GM23338 (cell line): Measurements from ENCODE around the gene U2AF1L4. TPM values are rescaled to one million over a fixed set of nuclear protein-coding genes. Genes with fewer than 3 reads are reported as not detected.

Source experiments
- ATAC-seq: fragments of 200-7000 bp; cut with Tn5 transposase; 3 replicates; pipeline ENCODE4 v1.9.1; 2020
- DNase-seq: peaks from one replicate; pipeline ENCODE4 v3.0.0-alpha.2; 2015; ENCODE audit warnings: low spot score
- H2AFZ ChIP-seq: fragments of 200-600 bp; sonication (generic); 2 replicates; pipeline ENCODE4 v1.8.0; 2016; ENCODE audit warnings: antibody characterized with exemption, mild to moderate bottlenecking, moderate library complexity
- H3F3A ChIP-seq: fragments of 200-600 bp; sonication (generic); replicated peaks from 2 replicates; pipeline ENCODE4 v1.8.0; 2017; ENCODE audit warnings: antibody characterized with exemption, mixed run types, low read depth
- H3K27ac ChIP-seq: fragments of 200-600 bp; sonication (generic); 2 replicates; pipeline ENCODE4 v1.6.1; 2016; ENCODE audit warnings: low read depth
- H3K27me3 ChIP-seq: fragments of 200-600 bp; sonication (generic); 2 replicates; pipeline ENCODE4 v1.8.0; 2016; ENCODE audit warnings: mild to moderate bottlenecking, mixed run types, moderate library complexity; ENCODE audit not compliant: insufficient read depth
- H3K36me3 ChIP-seq: fragments of 200-600 bp; sonication (generic); 2 replicates; pipeline ENCODE4 v1.8.0; 2016; ENCODE audit warnings: mild to moderate bottlenecking; ENCODE audit not compliant: insufficient read depth
- H3K4me1 ChIP-seq: fragments of 200-600 bp; sonication (generic); 2 replicates; pipeline ENCODE4 v1.8.0; 2016; ENCODE audit warnings: mild to moderate bottlenecking, moderate library complexity; ENCODE audit not compliant: insufficient read depth
- H3K4me2 ChIP-seq: fragments of 200-600 bp; sonication (generic); 2 replicates; pipeline ENCODE4 v1.7.1; 2017; ENCODE audit warnings: mixed run types
- H3K4me3 ChIP-seq: fragments of 200-600 bp; sonication (generic); 2 replicates; pipeline ENCODE4 v1.6.1; 2016; ENCODE audit warnings: mixed run types
- H3K79me2 ChIP-seq: fragments of 200-600 bp; sonication (generic); replicated peaks from 2 replicates; pipeline ENCODE4 v1.8.0; 2017; ENCODE audit warnings: mild to moderate bottlenecking; ENCODE audit not compliant: insufficient read depth
- H3K9me2 ChIP-seq: fragments of 200-600 bp; sonication (generic); 2 replicates; pipeline ENCODE4 v1.8.0; 2017; ENCODE audit not compliant: insufficient read depth
- H4K20me1 ChIP-seq: fragments of 200-600 bp; sonication (generic); replicated peaks from 2 replicates; pipeline ENCODE4 v1.8.0; 2017; ENCODE audit warnings: mild to moderate bottlenecking; ENCODE audit not compliant: insufficient read depth
- H3K27ac Mint-ChIP-seq: 2 replicates; pipeline ENCODE4 v1.8.0; 2020; ENCODE audit warnings: inconsistent platforms, mild to moderate bottlenecking, moderate library complexity, mixed read lengths
- H3K27me3 Mint-ChIP-seq: 3 replicates; pipeline ENCODE4 v1.8.0; 2022; ENCODE audit warnings: low read depth, mild to moderate bottlenecking, moderate library complexity, mixed read lengths, inconsistent platforms; ENCODE audit not compliant: insufficient read depth, poor library complexity
- H3K36me3 Mint-ChIP-seq: 3 replicates; pipeline ENCODE4 v1.8.0; 2021; ENCODE audit warnings: low read depth, mild to moderate bottlenecking, inconsistent platforms, moderate library complexity, mixed read lengths
- H3K4me1 Mint-ChIP-seq: 3 replicates; pipeline ENCODE4 v1.8.0; 2020; ENCODE audit warnings: mild to moderate bottlenecking, inconsistent platforms, mixed read lengths
- H3K4me3 Mint-ChIP-seq: 3 replicates; pipeline ENCODE4 v1.8.0; 2021; ENCODE audit warnings: moderate library complexity, mild to moderate bottlenecking, inconsistent platforms, mixed read lengths
- H3K9me3 Mint-ChIP-seq: 3 replicates; pipeline ENCODE4 v1.8.0; 2020; ENCODE audit warnings: moderate library complexity, mild to moderate bottlenecking, inconsistent platforms, mixed read lengths
- CREB1 ChIP-seq: fragments of 250-450 bp; sonication (Bioruptor Pico); IDR thresholded peaks from 2 replicates; pipeline ENCODE4 v1.5.0; 2020; ENCODE audit warnings: low read depth, mild to moderate bottlenecking, moderate library complexity
- CTCF ChIP-seq, 2 experiments: fragments of 200-600 bp in 1 of 2; sonication (generic) in 1 of 2; conservative IDR thresholded peaks; 2 replicates each; pipeline versions ENCODE4 v1.5.1 to v1.6.1; 2016 to 2017; ENCODE audit warnings: antibody characterized with exemption in 2 of 2, low read depth in 2 of 2, mild to moderate bottlenecking in 2 of 2, moderate library complexity in 1 of 2
- ETS1 ChIP-seq: IDR thresholded peaks from 2 replicates; pipeline ENCODE4 v1.6.1; 2016; ENCODE audit warnings: antibody characterized with exemption
- EZH2 ChIP-seq: fragments of 200-600 bp; sonication (generic); IDR thresholded peaks from one replicate; pipeline ENCODE4 v1.8.0; 2017; ENCODE audit warnings: antibody characterized with exemption, mild to moderate bottlenecking, low read depth; ENCODE audit not compliant: unreplicated experiment
- EZH2phosphoT487 ChIP-seq: fragments of 200-600 bp; sonication (generic); IDR thresholded peaks from one replicate; pipeline ENCODE4 v1.8.1; 2018; ENCODE audit warnings: antibody characterized with exemption; ENCODE audit not compliant: unreplicated experiment
- JUNB ChIP-seq: IDR thresholded peaks from one replicate; pipeline ENCODE4 v1.6.1; 2016; ENCODE audit warnings: antibody characterized with exemption; ENCODE audit not compliant: unreplicated experiment
- NANOG ChIP-seq: IDR thresholded peaks from 2 replicates; pipeline ENCODE4 v1.6.1; 2016; ENCODE audit warnings: antibody characterized with exemption, borderline replicate concordance
- POLR2AphosphoS5 ChIP-seq: IDR thresholded peaks from 2 replicates; pipeline ENCODE4 v1.6.1; 2016; ENCODE audit warnings: antibody characterized with exemption, low read depth
- REST ChIP-seq: IDR thresholded peaks from one replicate; pipeline ENCODE4 v1.6.1; 2018; ENCODE audit warnings: antibody characterized with exemption; ENCODE audit not compliant: unreplicated experiment
- STAT1 ChIP-seq: IDR thresholded peaks from one replicate; pipeline ENCODE4 v1.6.1; 2016; ENCODE audit warnings: antibody characterized with exemption; ENCODE audit not compliant: unreplicated experiment
- ZNF114 ChIP-seq: fragments of 250-450 bp; sonication (Bioruptor Pico); IDR thresholded peaks from 2 replicates; pipeline ENCODE4 v1.5.0; 2020; ENCODE audit warnings: mild to moderate bottlenecking, moderate library complexity
- ZNF331 ChIP-seq: fragments of 250-450 bp; sonication (Bioruptor Pico); IDR thresholded peaks from 2 replicates; pipeline ENCODE4 v1.5.0; 2020; ENCODE audit warnings: low read depth, mild to moderate bottlenecking, moderate library complexity
- ZNF462 ChIP-seq: fragments of 250-450 bp; sonication (Bioruptor Pico); IDR thresholded peaks from 2 replicates; pipeline ENCODE4 v1.5.0; 2020; ENCODE audit warnings: mild to moderate bottlenecking, moderate library complexity
- polyA plus RNA-seq: library from polyadenylated mRNA; unstranded; fragments of >200 nt; fragmentation: Nextera tagmentation; extraction: Ambion mirVana; gene quantifications from 2 replicates; pipeline ENCODE4 v1.2.1, GENCODE V29; 2016
- total RNA-seq: library from RNA; depleted of rRNA; stranded (reverse); fragments of >200 nt; shearing (Covaris generic); gene quantifications from 2 replicates; pipeline ENCODE4 v1.2.3, GENCODE V29; 2014

The U2AF1L4 gene
- total and polyA plus RNA-seq, 2 experiments from 2014 or later, result 13.1 to 23.7 TPM

DNA sequence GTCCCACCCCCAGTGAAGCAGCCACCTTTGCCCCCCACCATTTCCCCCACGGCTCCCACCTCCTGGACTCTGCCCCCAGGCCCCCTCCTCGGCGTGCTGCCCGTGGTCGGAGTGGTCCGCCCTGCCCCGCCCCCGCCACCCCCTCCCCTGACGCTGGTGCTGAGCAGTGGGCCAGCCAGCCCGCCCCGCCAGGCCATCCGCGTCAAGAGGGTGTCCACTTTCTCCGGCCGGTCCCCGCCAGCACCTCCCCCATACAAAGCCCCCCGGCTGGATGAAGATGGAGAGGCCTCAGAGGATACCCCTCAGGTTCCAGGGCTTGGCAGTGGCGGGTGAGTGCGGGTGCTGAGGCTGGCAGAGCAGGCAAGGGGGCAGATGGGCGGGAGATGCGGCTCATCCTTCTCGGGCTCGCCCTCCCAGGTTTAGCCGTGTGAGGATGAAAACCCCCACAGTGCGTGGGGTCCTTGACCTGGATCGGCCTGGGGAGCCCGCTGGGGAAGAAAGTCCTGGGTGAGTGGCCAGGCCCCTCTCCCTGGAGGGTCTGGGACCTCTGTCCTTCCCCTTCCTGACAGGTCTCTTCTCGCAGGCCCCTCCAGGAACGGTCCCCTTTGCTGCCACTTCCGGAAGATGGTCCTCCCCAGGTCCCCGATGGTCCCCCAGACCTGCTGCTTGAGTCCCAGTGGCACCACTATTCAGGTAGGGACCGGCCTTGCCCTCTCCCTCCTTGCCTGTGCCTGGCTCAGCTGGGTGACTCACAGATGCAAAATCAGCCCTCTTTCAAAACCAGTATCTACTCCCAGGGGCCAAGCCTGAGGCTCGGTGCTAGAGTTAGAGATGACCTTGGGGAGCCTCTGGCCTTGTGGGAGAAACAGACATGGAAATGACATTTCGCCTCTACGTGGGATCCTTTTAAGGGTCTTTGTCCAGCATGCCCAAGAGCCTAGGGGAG is 11.8 kb downstream of the U2AF1L4 start:
- no peak overlapping the region for H3K27ac ChIP-seq
- peaks cover 11% of the 10 kb centered on the region; the same call in 1 of the 2 replicates for H3K36me3 ChIP-seq
- no peaks in the 10 kb centered on the region for H3K79me2 ChIP-seq
- no peaks in the 10 kb centered on the region for H3K9me2 ChIP-seq
- H3K4me1 ChIP-seq, result no peaks in the 10 kb centered on the region
- no peaks in the 10 kb centered on the region for H3F3A ChIP-seq
- no peaks in the 10 kb centered on the region; the same call in 1 of the 2 replicates for H4K20me1 ChIP-seq
- Mint-ChIP-seq H3K4me3 (no peak overlapping the region), H3K4me1 (no peaks in the 10 kb centered on the region), H3K9me3 (no peaks in the 10 kb centered on the region; the same call in 2 of the 3 replicates), H3K36me3 (peaks cover 75% of the 10 kb centered on the region), H3K27me3 (peaks cover 10% of the 10 kb centered on the region), H3K27ac (no peak overlapping the region)
- H3K27me3 ChIP-seq, result no peaks in the 10 kb centered on the region
- ATAC-seq (no peak), DNase-seq (no peak)
- TF ChIP-seq ETS1, result no peak
- TF ChIP-seq ZNF462 (CRISPR knock-in tag), result no peak
- TF ChIP-seq CREB1 (CRISPR knock-in tag), result no peak
- TF ChIP-seq EZH2phosphoT487, result no peak
- no peak for TF ChIP-seq ZNF114
- TF ChIP-seq POLR2AphosphoS5, result no peak
- no peak for TF ChIP-seq CTCF (conservative IDR thresholded peaks at IDR 0.05; ENCODE audit: low read depth in 2 of 2)
- TF ChIP-seq NANOG, result no peak
- no peak for TF ChIP-seq JUNB
- TF ChIP-seq ZNF331, result no peak
- no peak for TF ChIP-seq EZH2
- TF ChIP-seq STAT1, result no peak
- TF ChIP-seq REST, result no peak
- H3K4me3 ChIP-seq, result no peak overlapping the region
- H3K4me2 ChIP-seq, result no peak overlapping the region
- no peak overlapping the region for H2AFZ ChIP-seq
